Testis (tissue), 2 donors: ENCODE results near the gene SLC22A2.
"Not testable (repeated sequence)": the region's sequence is repeated elsewhere in the genome, so short reads cannot be mapped to it uniquely, and the experiment has no call there.

Experiments
- CTCF ChIP-seq, 3 experiments: fragments of 450-650 bp in 2 of 3; fragments of 200-600 bp in 1 of 3; sonication (generic) in 1 of 3; IDR thresholded peaks; one replicate each; pipeline ENCODE4 v1.5.1; 2016 to 2019; ENCODE audit warnings: antibody characterized with exemption in 3 of 3, mild to moderate bottlenecking in 2 of 3, moderate library complexity in 1 of 3
- POLR2A ChIP-seq: fragments of 450-650 bp; IDR thresholded peaks from one replicate; pipeline ENCODE4 v1.6.1; 2017; ENCODE audit warnings: antibody characterized with exemption, mild to moderate bottlenecking, moderate library complexity

GRCh38 chr6:160236235-160236872 lies 22.3 kb downstream of the SLC22A2 start:
- TF ChIP-seq CTCF (IDR thresholded peaks at IDR 0.05); POLR2A: not testable (repeated sequence)
